IMR-90 (cell line): Measurements from ENCODE around the gene ADGRA3. TPM values are rescaled to one million over a fixed set of nuclear protein-coding genes. Genes with fewer than 3 reads are reported as not detected.

ENCODE experiments used
- ATAC-seq: fragments of 200-7000 bp; cut with Tn5 transposase; 2 replicates; pipeline ENCODE4 v1.9.1; 2020; ENCODE audit warnings: low read depth, mild to moderate bottlenecking, moderate library complexity
- BruUV-seq: library from RNA; stranded (reverse); fragments of 400-500 nt; replicated peaks from 2 replicates; lab custom pipeline; 2021; lab: Mats Ljungman, UMichigan
- CTCF ChIA-PET: fragments of 300-600 bp; formaldehyde crosslinking; extraction: SDS; loops from one replicate; lab custom pipeline; 2021; ENCODE audit warnings: antibody characterized with exemption; lab: Yijun Ruan, JAX
- POLR2A ChIA-PET: fragments of 300-600 bp; sonication (Branson Sonifier 250); formaldehyde crosslinking; loops from one replicate; lab custom pipeline; 2022; ENCODE audit warnings: antibody characterized with exemption; ENCODE audit not compliant: unreplicated experiment; lab: Charles Lee
- DNase-seq: peaks from one replicate; pipeline ENCODE4 v3.0.0; 2013
- H2AFZ ChIP-seq: replicated peaks from 2 replicates; pipeline ENCODE3; 2013; ENCODE audit warnings: low read length, mild to moderate bottlenecking; ENCODE audit not compliant: poor library complexity
- H2AK5ac ChIP-seq: 2 replicates; pipeline ENCODE4 v1.6.1; 2013; ENCODE audit warnings: low read depth, low read length, inconsistent platforms
- H2AK9ac ChIP-seq: replicated peaks from 2 replicates; pipeline ENCODE3; 2013; ENCODE audit warnings: mild to moderate bottlenecking, low read depth, low read length, moderate library complexity; ENCODE audit not compliant: poor library complexity
- H2BK120ac ChIP-seq: 2 replicates; pipeline ENCODE4 v1.6.1; 2013; ENCODE audit warnings: low read depth, low read length, inconsistent platforms
- H2BK15ac ChIP-seq: 3 replicates; pipeline ENCODE4 v1.6.1; 2013; ENCODE audit warnings: low read depth, low read length, inconsistent platforms
- H2BK20ac ChIP-seq: 2 replicates; pipeline ENCODE4 v1.6.1; 2013; ENCODE audit warnings: low read depth, mild to moderate bottlenecking, inconsistent platforms, low read length, moderate library complexity
- H2BK5ac ChIP-seq: 2 replicates; pipeline ENCODE4 v1.6.1; 2013; ENCODE audit warnings: mild to moderate bottlenecking, low read depth, low read length, inconsistent platforms; ENCODE audit not compliant: poor library complexity, severe bottlenecking
- H3K14ac ChIP-seq: replicated peaks from 2 replicates; pipeline ENCODE4 v1.6.1; 2013; ENCODE audit warnings: low read depth, low read length, inconsistent platforms
- H3K18ac ChIP-seq: 2 replicates; pipeline ENCODE4 v1.6.1; 2013; ENCODE audit warnings: low read depth, low read length, control low read depth
- H3K23ac ChIP-seq: 2 replicates; pipeline ENCODE4 v1.6.1; 2013; ENCODE audit warnings: low read depth, low read length, inconsistent platforms
- H3K27ac ChIP-seq: 2 replicates; pipeline ENCODE4 v1.5.1; 2013; ENCODE audit warnings: mild to moderate bottlenecking, control low read depth, low read length; ENCODE audit not compliant: insufficient read depth
- H3K27me3 ChIP-seq: 2 replicates; pipeline ENCODE4 v1.6.1; 2013; ENCODE audit warnings: low read length; ENCODE audit not compliant: control insufficient read depth, insufficient read depth
- H3K36me3 ChIP-seq: 2 replicates; pipeline ENCODE4 v1.6.1; 2013; ENCODE audit warnings: low read length, mixed read lengths; ENCODE audit not compliant: control insufficient read depth, insufficient read depth
- H3K4ac ChIP-seq: 2 replicates; pipeline ENCODE4 v1.6.1; 2013; ENCODE audit warnings: low read depth, low read length, inconsistent platforms
- H3K4me1 ChIP-seq: 2 replicates; pipeline ENCODE4 v1.6.1; 2013; ENCODE audit warnings: low read length, mixed read lengths; ENCODE audit not compliant: control insufficient read depth, insufficient read depth
- H3K4me2 ChIP-seq: 2 replicates; pipeline ENCODE4 v1.6.1; 2013; ENCODE audit warnings: low read depth, mild to moderate bottlenecking, control low read depth, low read length, moderate library complexity
- H3K4me3 ChIP-seq: 2 replicates; pipeline ENCODE4 v1.5.1; 2013; ENCODE audit warnings: low read depth, mild to moderate bottlenecking, control low read depth, low read length, moderate library complexity; ENCODE audit not compliant: insufficient read depth
- H3K56ac ChIP-seq: 2 replicates; pipeline ENCODE4 v1.6.1; 2013; ENCODE audit warnings: low read length, inconsistent platforms; ENCODE audit not compliant: insufficient read depth; ENCODE audit errors: extremely low read depth
- H3K79me1 ChIP-seq, 2 experiments: 2 replicates each; pipeline ENCODE4 v1.6.1; 2013; ENCODE audit warnings: low read length in 2 of 2, inconsistent platforms in 1 of 2, low read depth in 1 of 2
- H3K9ac ChIP-seq: 2 replicates; pipeline ENCODE4 v1.6.1; 2013; ENCODE audit warnings: low read depth, low read length, control low read depth
- H3K9me1 ChIP-seq: 2 replicates; pipeline ENCODE4 v1.6.1; 2013; ENCODE audit warnings: low read length, inconsistent platforms; ENCODE audit not compliant: insufficient read depth
- H3K9me3 ChIP-seq: 2 replicates; pipeline ENCODE4 v1.6.1; 2013; ENCODE audit warnings: low read length; ENCODE audit not compliant: control insufficient read depth, insufficient read depth
- H4K20me1 ChIP-seq: 2 replicates; pipeline ENCODE4 v1.6.1; 2013; ENCODE audit warnings: low read length, inconsistent platforms; ENCODE audit not compliant: insufficient read depth
- H4K5ac ChIP-seq: 2 replicates; pipeline ENCODE4 v1.6.1; 2013; ENCODE audit warnings: mild to moderate bottlenecking, low read depth, low read length, control low read depth
- H4K8ac ChIP-seq, 2 experiments: 2 replicates each; pipeline ENCODE4 v1.6.1; 2013; ENCODE audit warnings: low read depth in 2 of 2, low read length in 2 of 2, control low read depth in 1 of 2, inconsistent platforms in 1 of 2
- H4K91ac ChIP-seq: 2 replicates; pipeline ENCODE4 v1.6.1; 2013; ENCODE audit warnings: low read depth, low read length, inconsistent platforms; ENCODE audit not compliant: insufficient read depth
- BHLHE40 ChIP-seq: fragments of 150-350 bp; IDR thresholded peaks from 2 replicates; pipeline ENCODE4 v1.6.1; 2016; ENCODE audit warnings: mild to moderate bottlenecking, low read depth, low read length
- CEBPB ChIP-seq: IDR thresholded peaks from 2 replicates; pipeline ENCODE4 v1.6.1; 2012; ENCODE audit warnings: low read depth, low read length, improper control_type of control experiment
- CHD1 ChIP-seq: IDR thresholded peaks from 2 replicates; pipeline ENCODE4 v1.6.1; 2012; ENCODE audit warnings: low read depth, low read length, improper control_type of control experiment
- FOS ChIP-seq: fragments of 150-350 bp; IDR thresholded peaks from 2 replicates; pipeline ENCODE4 v1.6.1; 2016; ENCODE audit warnings: low read depth, low read length
- MAFK ChIP-seq: IDR thresholded peaks from 2 replicates; pipeline ENCODE4 v1.6.1; 2012; ENCODE audit warnings: low read depth, low read length, improper control_type of control experiment
- MAZ ChIP-seq: IDR thresholded peaks from 2 replicates; pipeline ENCODE4 v1.6.1; 2012; ENCODE audit warnings: low read depth, mild to moderate bottlenecking, low read length, improper control_type of control experiment, moderate library complexity, borderline replicate concordance
- MXI1 ChIP-seq: IDR thresholded peaks from 2 replicates; pipeline ENCODE4 v1.6.1; 2012; ENCODE audit warnings: low read depth, mild to moderate bottlenecking, low read length, moderate library complexity, borderline replicate concordance
- NFE2L2 ChIP-seq: fragments of 150-350 bp; IDR thresholded peaks from 2 replicates; pipeline ENCODE4 v1.6.1; 2016; ENCODE audit warnings: low read depth, mild to moderate bottlenecking, low read length
- POLR2A ChIP-seq: IDR thresholded peaks from 2 replicates; pipeline ENCODE4 v1.6.1; 2012; ENCODE audit warnings: mild to moderate bottlenecking, low read depth, low read length
- RAD21 ChIP-seq: IDR thresholded peaks from 2 replicates; pipeline ENCODE4 v1.6.1; 2012; ENCODE audit warnings: low read length, improper control_type of control experiment
- RCOR1 ChIP-seq: IDR thresholded peaks from 2 replicates; pipeline ENCODE4 v1.6.1; 2012; ENCODE audit warnings: mild to moderate bottlenecking, low read length, improper control_type of control experiment; ENCODE audit not compliant: insufficient replicate concordance
- RFX5 ChIP-seq: IDR thresholded peaks from 2 replicates; pipeline ENCODE4 v1.8.0; 2012; ENCODE audit warnings: low read depth, mild to moderate bottlenecking, low read length, moderate library complexity
- WGBS, 2 experiments: methylation state at CpG; one replicate each; pipeline versions ENCODE4 v1.1.5 to v1.1.7; 2013; ENCODE audit warnings: missing lambda C conversion rate in 2 of 2; ENCODE audit not compliant: insufficient read length in 1 of 2; ENCODE audit errors: extremely low coverage in 2 of 2; 5-methylcytosine and 5-hydroxymethylcytosine counted together
- dilution Hi-C: fragments of 300-500 bp; cut with HindIII; formaldehyde crosslinking; loops from one replicate; pipeline ENCODE4 v1.14.3; 2018; ENCODE audit warnings: low sequenced_read_pairs; ENCODE audit not compliant: unreplicated experiment
- in situ Hi-C: fragments of 300-500 bp; cut with MboI; formaldehyde crosslinking; loops from 3 replicates; pipeline ENCODE4 v1.14.3; 2019; ENCODE audit warnings: low sequenced_read_pairs, inconsistent platforms, mixed read lengths
- intact Hi-C: fragments of 100-400 bp; cut with micrococcal nuclease; formaldehyde crosslinking; loops from 2 replicates; pipeline ENCODE4 v1.10.0; 2022
- polyA plus RNA-seq, 3 experiments: library from polyadenylated mRNA; depleted of rRNA; stranded (reverse); fragments of >200 nt; gene quantifications; 2 replicates each; pipeline ENCODE4 v1.2.3, GENCODE V29; 2012; ENCODE audit warnings: low replicate concordance in 1 of 3
- total RNA-seq: library from RNA; depleted of rRNA; stranded (reverse); fragments of >200 nt; gene quantifications from 2 replicates; pipeline ENCODE4 v1.2.3, GENCODE V29; 2012
- TF ChIP-seq, protein P1 (sequence below): fragments of 150-350 bp; IDR thresholded peaks from 2 replicates; pipeline ENCODE4 v1.6.1; 2016; ENCODE audit warnings: low read depth, mild to moderate bottlenecking, low read length, moderate library complexity, borderline replicate concordance
- TF ChIP-seq, protein P2 (sequence below): fragments of 150-350 bp; IDR thresholded peaks from 2 replicates; pipeline ENCODE4 v1.6.1; 2017; ENCODE audit warnings: mild to moderate bottlenecking, antibody characterized with exemption, low read length, low read depth
- TF ChIP-seq, protein P3 (sequence below): conservative IDR thresholded peaks from 2 replicates; pipeline ENCODE4 v1.5.1; 2012; ENCODE audit warnings: mild to moderate bottlenecking, low read depth, low read length, improper control_type of control experiment

Gene ADGRA3
- total and polyA plus RNA-seq, 2 of the 4 experiments (the other 2 are of a cell fraction), result 20.1 to 28.0 TPM

DNA sequence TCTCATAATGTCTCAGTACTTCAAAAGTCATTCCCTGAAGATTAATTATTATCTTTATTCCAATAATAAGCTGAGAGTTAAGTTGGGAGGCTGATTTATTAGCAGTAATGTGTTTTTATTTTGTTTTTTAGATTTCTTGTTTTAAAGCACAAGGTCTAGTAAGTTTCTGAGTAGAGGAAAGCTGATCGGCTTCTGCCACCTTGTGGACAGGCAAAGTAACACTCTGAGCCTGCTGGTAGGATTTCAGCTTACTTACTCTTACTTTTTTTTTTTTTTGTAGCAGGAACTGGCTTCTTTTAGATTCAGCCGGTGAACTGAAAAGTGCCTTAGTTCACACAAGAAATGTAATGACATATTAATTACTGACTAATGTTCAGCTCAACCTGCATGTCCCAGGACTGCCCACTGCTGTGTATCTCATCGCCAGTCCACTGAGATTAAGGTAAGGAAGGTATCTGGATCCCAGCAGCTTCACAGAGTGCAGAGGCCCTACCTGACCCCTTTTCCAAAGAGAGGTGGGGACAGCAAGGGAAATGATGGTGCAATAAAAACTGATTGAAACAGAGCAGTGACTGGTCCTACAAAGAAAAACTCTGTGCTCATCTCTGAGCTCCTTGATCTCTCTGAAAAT lies 126.5 kb downstream of the ADGRA3 start:
- Histone ChIP-seq H3K27me3 (no peaks in the 10 kb centered on the region), H3K23ac (no peak overlapping the region), H3K79me1 (no peaks in the 10 kb centered on the region), H4K8ac (no peak overlapping the region), H3K9me1 (no peaks in the 10 kb centered on the region), H2AK9ac (no peak overlapping the region), H3K36me3 (peaks cover 11% of the 10 kb centered on the region), H3K27ac (no peak overlapping the region), H3K4ac (no peak overlapping the region), H4K5ac (no peak overlapping the region), H2BK120ac (no peak overlapping the region), H2AK5ac (no peak overlapping the region), H3K9ac (no peak overlapping the region), H4K20me1 (no peaks in the 10 kb centered on the region; the same call in 1 of the 2 replicates), H2BK15ac (no peak overlapping the region), H3K18ac (no peak overlapping the region), H3K4me2 (no peak overlapping the region), H2BK20ac (no peak overlapping the region), H3K4me1 (peaks cover 8% of the 10 kb centered on the region), H2BK5ac (no peak overlapping the region), H3K56ac (no peak overlapping the region), H3K9me3 (no peaks in the 10 kb centered on the region), H2AFZ (peak overlapping the region; percentile 24), H4K91ac (no peak overlapping the region; the same call in 1 of the 2 replicates), H3K14ac (no peak overlapping the region), H3K4me3 (no peak overlapping the region)
- intact Hi-C loops, result loop anchor here (1.0 to 5.0 kb wide), 3 partner anchors 152 to 599 kb away; no protein-coding TSS in a partner anchor
- ATAC-seq, result peak; percentile 84
- in situ Hi-C loops, result loop anchor here (5.0 kb wide), 1 partner anchor 607 kb away; no protein-coding TSS in a partner anchor
- CTCF ChIA-PET, result interaction anchor here (0.6 to 3.9 kb wide), 15 partner anchors 9 to 1616 kb away, joined by 3 to 58 read pairs (median 4); no protein-coding TSS in a partner anchor
- POLR2A ChIA-PET, result no interaction called here
- no TSS peak for BruUV-seq
- peak; percentile 85 for DNase-seq
- no CpG with 5 or more reads among the region's 3 CpGs for WGBS, 2 experiments
- dilution Hi-C loops, result no loop called here
- TF ChIP-seq, protein P1, sequence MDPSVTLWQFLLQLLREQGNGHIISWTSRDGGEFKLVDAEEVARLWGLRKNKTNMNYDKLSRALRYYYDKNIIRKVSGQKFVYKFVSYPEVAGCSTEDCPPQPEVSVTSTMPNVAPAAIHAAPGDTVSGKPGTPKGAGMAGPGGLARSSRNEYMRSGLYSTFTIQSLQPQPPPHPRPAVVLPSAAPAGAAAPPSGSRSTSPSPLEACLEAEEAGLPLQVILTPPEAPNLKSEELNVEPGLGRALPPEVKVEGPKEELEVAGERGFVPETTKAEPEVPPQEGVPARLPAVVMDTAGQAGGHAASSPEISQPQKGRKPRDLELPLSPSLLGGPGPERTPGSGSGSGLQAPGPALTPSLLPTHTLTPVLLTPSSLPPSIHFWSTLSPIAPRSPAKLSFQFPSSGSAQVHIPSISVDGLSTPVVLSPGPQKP, result no peak
- no peak for TF ChIP-seq MAFK
- no peak for TF ChIP-seq BHLHE40
- TF ChIP-seq RCOR1, result no peak
- TF ChIP-seq MXI1, result no peak
- TF ChIP-seq, protein P2, sequence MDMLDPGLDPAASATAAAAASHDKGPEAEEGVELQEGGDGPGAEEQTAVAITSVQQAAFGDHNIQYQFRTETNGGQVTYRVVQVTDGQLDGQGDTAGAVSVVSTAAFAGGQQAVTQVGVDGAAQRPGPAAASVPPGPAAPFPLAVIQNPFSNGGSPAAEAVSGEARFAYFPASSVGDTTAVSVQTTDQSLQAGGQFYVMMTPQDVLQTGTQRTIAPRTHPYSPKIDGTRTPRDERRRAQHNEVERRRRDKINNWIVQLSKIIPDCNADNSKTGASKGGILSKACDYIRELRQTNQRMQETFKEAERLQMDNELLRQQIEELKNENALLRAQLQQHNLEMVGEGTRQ, result no peak
- TF ChIP-seq, protein P3, sequence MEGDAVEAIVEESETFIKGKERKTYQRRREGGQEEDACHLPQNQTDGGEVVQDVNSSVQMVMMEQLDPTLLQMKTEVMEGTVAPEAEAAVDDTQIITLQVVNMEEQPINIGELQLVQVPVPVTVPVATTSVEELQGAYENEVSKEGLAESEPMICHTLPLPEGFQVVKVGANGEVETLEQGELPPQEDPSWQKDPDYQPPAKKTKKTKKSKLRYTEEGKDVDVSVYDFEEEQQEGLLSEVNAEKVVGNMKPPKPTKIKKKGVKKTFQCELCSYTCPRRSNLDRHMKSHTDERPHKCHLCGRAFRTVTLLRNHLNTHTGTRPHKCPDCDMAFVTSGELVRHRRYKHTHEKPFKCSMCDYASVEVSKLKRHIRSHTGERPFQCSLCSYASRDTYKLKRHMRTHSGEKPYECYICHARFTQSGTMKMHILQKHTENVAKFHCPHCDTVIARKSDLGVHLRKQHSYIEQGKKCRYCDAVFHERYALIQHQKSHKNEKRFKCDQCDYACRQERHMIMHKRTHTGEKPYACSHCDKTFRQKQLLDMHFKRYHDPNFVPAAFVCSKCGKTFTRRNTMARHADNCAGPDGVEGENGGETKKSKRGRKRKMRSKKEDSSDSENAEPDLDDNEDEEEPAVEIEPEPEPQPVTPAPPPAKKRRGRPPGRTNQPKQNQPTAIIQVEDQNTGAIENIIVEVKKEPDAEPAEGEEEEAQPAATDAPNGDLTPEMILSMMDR, result peak; percentile 96
- no peak for TF ChIP-seq CEBPB
- no peak for TF ChIP-seq FOS
- no peak for TF ChIP-seq CHD1
- TF ChIP-seq POLR2A, result no peak
- TF ChIP-seq RAD21, result peak; percentile 93
- no peak for TF ChIP-seq NFE2L2
- no peak for TF ChIP-seq MAZ
- TF ChIP-seq RFX5, result no peak
